GM23338 (cell line): ENCODE measurements around the gene NDEL1.

ENCODE experiments used
- CREB1 ChIP-seq: fragments of 250-450 bp; sonication (Bioruptor Pico); IDR thresholded peaks from 2 replicates; pipeline ENCODE4 v1.5.0; 2020; ENCODE audit warnings: low read depth, mild to moderate bottlenecking, moderate library complexity
- CTCF ChIP-seq, 2 experiments: fragments of 200-600 bp in 1 of 2; sonication (generic) in 1 of 2; conservative IDR thresholded peaks; 2 replicates each; pipeline versions ENCODE4 v1.5.1 to v1.6.1; 2016 to 2017; ENCODE audit warnings: antibody characterized with exemption in 2 of 2, low read depth in 2 of 2, mild to moderate bottlenecking in 2 of 2, moderate library complexity in 1 of 2
- EZH2 ChIP-seq: fragments of 200-600 bp; sonication (generic); IDR thresholded peaks from one replicate; pipeline ENCODE4 v1.8.0; 2017; ENCODE audit warnings: antibody characterized with exemption, mild to moderate bottlenecking, low read depth; ENCODE audit not compliant: unreplicated experiment
- EZH2phosphoT487 ChIP-seq: fragments of 200-600 bp; sonication (generic); IDR thresholded peaks from one replicate; pipeline ENCODE4 v1.8.1; 2018; ENCODE audit warnings: antibody characterized with exemption; ENCODE audit not compliant: unreplicated experiment
- JUNB ChIP-seq: IDR thresholded peaks from one replicate; pipeline ENCODE4 v1.6.1; 2016; ENCODE audit warnings: antibody characterized with exemption; ENCODE audit not compliant: unreplicated experiment
- NANOG ChIP-seq: IDR thresholded peaks from 2 replicates; pipeline ENCODE4 v1.6.1; 2016; ENCODE audit warnings: antibody characterized with exemption, borderline replicate concordance
- POLR2AphosphoS5 ChIP-seq: IDR thresholded peaks from 2 replicates; pipeline ENCODE4 v1.6.1; 2016; ENCODE audit warnings: antibody characterized with exemption, low read depth
- STAT1 ChIP-seq: IDR thresholded peaks from one replicate; pipeline ENCODE4 v1.6.1; 2016; ENCODE audit warnings: antibody characterized with exemption; ENCODE audit not compliant: unreplicated experiment
- ZNF114 ChIP-seq: fragments of 250-450 bp; sonication (Bioruptor Pico); IDR thresholded peaks from 2 replicates; pipeline ENCODE4 v1.5.0; 2020; ENCODE audit warnings: mild to moderate bottlenecking, moderate library complexity
- ZNF462 ChIP-seq: fragments of 250-450 bp; sonication (Bioruptor Pico); IDR thresholded peaks from 2 replicates; pipeline ENCODE4 v1.5.0; 2020; ENCODE audit warnings: mild to moderate bottlenecking, moderate library complexity
- TF ChIP-seq, protein P1 (sequence below): IDR thresholded peaks from one replicate; pipeline ENCODE4 v1.6.1; 2018; ENCODE audit warnings: antibody characterized with exemption; ENCODE audit not compliant: unreplicated experiment

DNA sequence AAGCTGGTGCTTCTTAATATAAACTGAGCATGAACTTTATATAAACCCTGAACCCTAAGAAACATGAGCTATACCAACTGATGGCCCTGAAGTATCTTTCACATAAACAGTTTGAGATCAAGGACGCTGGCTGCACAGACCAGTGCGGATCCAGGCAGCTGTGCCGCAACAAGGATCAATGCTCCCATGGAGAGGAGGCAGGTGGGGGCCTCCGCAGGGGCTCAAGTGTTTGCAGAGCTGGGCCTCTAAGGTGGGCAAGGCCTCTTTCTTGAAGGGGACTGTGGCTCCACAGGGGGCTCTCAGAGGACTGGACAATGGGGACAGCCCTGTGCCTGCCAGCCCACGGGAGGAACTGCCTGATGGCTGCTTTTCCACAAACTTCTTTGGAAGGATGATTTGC lies 46.0 kb downstream of the NDEL1 start:
- TF ChIP-seq POLR2AphosphoS5 (no peak), EZH2 (no peak), CTCF (conservative IDR thresholded peaks at IDR 0.05; ENCODE audit: low read depth in 2 of 2) (no peak), EZH2phosphoT487 (no peak), CREB1 (CRISPR knock-in tag) (no peak), NANOG (no peak), JUNB (no peak), STAT1 (no peak), ZNF462 (CRISPR knock-in tag) (no peak), ZNF114 (CRISPR knock-in tag) (no peak)
- TF ChIP-seq, protein P1, sequence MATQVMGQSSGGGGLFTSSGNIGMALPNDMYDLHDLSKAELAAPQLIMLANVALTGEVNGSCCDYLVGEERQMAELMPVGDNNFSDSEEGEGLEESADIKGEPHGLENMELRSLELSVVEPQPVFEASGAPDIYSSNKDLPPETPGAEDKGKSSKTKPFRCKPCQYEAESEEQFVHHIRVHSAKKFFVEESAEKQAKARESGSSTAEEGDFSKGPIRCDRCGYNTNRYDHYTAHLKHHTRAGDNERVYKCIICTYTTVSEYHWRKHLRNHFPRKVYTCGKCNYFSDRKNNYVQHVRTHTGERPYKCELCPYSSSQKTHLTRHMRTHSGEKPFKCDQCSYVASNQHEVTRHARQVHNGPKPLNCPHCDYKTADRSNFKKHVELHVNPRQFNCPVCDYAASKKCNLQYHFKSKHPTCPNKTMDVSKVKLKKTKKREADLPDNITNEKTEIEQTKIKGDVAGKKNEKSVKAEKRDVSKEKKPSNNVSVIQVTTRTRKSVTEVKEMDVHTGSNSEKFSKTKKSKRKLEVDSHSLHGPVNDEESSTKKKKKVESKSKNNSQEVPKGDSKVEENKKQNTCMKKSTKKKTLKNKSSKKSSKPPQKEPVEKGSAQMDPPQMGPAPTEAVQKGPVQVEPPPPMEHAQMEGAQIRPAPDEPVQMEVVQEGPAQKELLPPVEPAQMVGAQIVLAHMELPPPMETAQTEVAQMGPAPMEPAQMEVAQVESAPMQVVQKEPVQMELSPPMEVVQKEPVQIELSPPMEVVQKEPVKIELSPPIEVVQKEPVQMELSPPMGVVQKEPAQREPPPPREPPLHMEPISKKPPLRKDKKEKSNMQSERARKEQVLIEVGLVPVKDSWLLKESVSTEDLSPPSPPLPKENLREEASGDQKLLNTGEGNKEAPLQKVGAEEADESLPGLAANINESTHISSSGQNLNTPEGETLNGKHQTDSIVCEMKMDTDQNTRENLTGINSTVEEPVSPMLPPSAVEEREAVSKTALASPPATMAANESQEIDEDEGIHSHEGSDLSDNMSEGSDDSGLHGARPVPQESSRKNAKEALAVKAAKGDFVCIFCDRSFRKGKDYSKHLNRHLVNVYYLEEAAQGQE: no peak
